HL-60 (cell line): ENCODE data around the gene ETV6.

Experiments used
- DNase-seq, 2 experiments: peaks; one replicate each; pipeline ENCODE4 v3.0.0-alpha.2; 2010 to 2020; ENCODE audit warnings: low read depth in 1 of 2, low spot score in 1 of 2
- H3K27ac ChIP-seq: fragments of 250-450 bp; sonication (Bioruptor Pico); replicated peaks from 2 replicates; pipeline ENCODE4 v1.5.1; 2020; ENCODE audit warnings: mild to moderate bottlenecking, moderate library complexity
- H3K27me3 ChIP-seq: fragments of 250-450 bp; sonication (Bioruptor Pico); 2 replicates; pipeline ENCODE4 v1.5.1; 2021; ENCODE audit warnings: mild to moderate bottlenecking, moderate library complexity; ENCODE audit not compliant: insufficient read depth, poor library complexity, severe bottlenecking
- H3K4me3 ChIP-seq: replicated peaks from 2 replicates; pipeline ENCODE4 v1.5.1; 2011; ENCODE audit warnings: mild to moderate bottlenecking, control low read depth, low read length; ENCODE audit not compliant: insufficient read depth
- GABPA ChIP-seq: IDR thresholded peaks from 2 replicates; pipeline ENCODE4 v1.6.1; 2012; ENCODE audit warnings: low read depth
- POLR2AphosphoS5 ChIP-seq: IDR thresholded peaks from 2 replicates; pipeline ENCODE4 v1.6.1; 2012; ENCODE audit warnings: low read depth
- SPI1 ChIP-seq: IDR thresholded peaks from 2 replicates; pipeline ENCODE4 v1.6.1; 2012; ENCODE audit warnings: low read depth, mild to moderate bottlenecking, borderline replicate concordance
- TF ChIP-seq, protein P1 (sequence below): IDR thresholded peaks from one replicate; pipeline ENCODE4 v1.5.1; 2011; ENCODE audit warnings: low read length, control low read depth, inconsistent platforms; ENCODE audit not compliant: insufficient read depth
- TF ChIP-seq, protein P2 (sequence below): IDR thresholded peaks from 2 replicates; pipeline ENCODE4 v1.6.1; 2012; ENCODE audit warnings: low read depth; ENCODE audit not compliant: insufficient replicate concordance

ETV6 gene

DNA sequence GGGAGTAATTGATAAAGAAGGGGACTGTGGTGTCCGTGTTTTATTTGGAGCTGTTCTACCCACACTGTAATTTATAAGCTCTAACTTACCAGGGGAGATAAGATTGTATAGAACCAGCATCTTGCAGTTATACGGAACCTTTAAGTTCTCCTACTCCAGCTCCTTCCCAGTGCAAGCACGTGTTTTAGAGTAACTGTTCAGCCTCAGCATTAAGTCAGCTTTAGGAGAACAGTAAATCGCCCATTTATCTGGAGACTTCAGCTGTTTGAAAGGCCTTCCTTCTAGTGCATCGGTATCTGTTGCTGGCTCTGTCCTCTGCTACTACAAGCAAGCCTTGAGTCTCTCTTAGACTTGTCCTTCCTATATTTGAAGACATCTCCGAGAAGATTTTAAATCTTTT lies 95.6 kb downstream of the ETV6 start:
- Histone ChIP-seq H3K4me3 (no peak overlapping the region), H3K27me3 (no peaks in the 10 kb centered on the region), H3K27ac (peak overlapping the region; percentile 75)
- TF ChIP-seq, protein P1, sequence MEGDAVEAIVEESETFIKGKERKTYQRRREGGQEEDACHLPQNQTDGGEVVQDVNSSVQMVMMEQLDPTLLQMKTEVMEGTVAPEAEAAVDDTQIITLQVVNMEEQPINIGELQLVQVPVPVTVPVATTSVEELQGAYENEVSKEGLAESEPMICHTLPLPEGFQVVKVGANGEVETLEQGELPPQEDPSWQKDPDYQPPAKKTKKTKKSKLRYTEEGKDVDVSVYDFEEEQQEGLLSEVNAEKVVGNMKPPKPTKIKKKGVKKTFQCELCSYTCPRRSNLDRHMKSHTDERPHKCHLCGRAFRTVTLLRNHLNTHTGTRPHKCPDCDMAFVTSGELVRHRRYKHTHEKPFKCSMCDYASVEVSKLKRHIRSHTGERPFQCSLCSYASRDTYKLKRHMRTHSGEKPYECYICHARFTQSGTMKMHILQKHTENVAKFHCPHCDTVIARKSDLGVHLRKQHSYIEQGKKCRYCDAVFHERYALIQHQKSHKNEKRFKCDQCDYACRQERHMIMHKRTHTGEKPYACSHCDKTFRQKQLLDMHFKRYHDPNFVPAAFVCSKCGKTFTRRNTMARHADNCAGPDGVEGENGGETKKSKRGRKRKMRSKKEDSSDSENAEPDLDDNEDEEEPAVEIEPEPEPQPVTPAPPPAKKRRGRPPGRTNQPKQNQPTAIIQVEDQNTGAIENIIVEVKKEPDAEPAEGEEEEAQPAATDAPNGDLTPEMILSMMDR: no peak
- TF ChIP-seq GABPA: no peak
- TF ChIP-seq, protein P2, sequence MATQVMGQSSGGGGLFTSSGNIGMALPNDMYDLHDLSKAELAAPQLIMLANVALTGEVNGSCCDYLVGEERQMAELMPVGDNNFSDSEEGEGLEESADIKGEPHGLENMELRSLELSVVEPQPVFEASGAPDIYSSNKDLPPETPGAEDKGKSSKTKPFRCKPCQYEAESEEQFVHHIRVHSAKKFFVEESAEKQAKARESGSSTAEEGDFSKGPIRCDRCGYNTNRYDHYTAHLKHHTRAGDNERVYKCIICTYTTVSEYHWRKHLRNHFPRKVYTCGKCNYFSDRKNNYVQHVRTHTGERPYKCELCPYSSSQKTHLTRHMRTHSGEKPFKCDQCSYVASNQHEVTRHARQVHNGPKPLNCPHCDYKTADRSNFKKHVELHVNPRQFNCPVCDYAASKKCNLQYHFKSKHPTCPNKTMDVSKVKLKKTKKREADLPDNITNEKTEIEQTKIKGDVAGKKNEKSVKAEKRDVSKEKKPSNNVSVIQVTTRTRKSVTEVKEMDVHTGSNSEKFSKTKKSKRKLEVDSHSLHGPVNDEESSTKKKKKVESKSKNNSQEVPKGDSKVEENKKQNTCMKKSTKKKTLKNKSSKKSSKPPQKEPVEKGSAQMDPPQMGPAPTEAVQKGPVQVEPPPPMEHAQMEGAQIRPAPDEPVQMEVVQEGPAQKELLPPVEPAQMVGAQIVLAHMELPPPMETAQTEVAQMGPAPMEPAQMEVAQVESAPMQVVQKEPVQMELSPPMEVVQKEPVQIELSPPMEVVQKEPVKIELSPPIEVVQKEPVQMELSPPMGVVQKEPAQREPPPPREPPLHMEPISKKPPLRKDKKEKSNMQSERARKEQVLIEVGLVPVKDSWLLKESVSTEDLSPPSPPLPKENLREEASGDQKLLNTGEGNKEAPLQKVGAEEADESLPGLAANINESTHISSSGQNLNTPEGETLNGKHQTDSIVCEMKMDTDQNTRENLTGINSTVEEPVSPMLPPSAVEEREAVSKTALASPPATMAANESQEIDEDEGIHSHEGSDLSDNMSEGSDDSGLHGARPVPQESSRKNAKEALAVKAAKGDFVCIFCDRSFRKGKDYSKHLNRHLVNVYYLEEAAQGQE: no peak
- TF ChIP-seq SPI1: no peak
- TF ChIP-seq POLR2AphosphoS5: no peak
- DNase-seq: no peak

- DNase-seq: peak; percentile 84 to 93
- H3K27me3 ChIP-seq: no peaks in the 10 kb centered on the region
- TF ChIP-seq GABPA: no peak
- TF ChIP-seq POLR2AphosphoS5: peak; percentile 92
- 0 out of 2 replicates have a peak, but pooled peaks have one; percentile 20 for TF ChIP-seq SPI1
- TF ChIP-seq, protein P2: no peak
- peak overlapping the region; percentile 75 for H3K27ac ChIP-seq
- no peak overlapping the region for H3K4me3 ChIP-seq
These were observed 96.7 kb downstream of the ETV6 start for GRCh38 chr12:11746024-11746771.

- Histone ChIP-seq H3K27ac (peak overlapping the region; percentile 75), H3K27me3 (no peaks in the 10 kb centered on the region), H3K4me3 (no peak overlapping the region)
- TF ChIP-seq, protein P1: no peak
- TF ChIP-seq, protein P2: no peak
- TF ChIP-seq GABPA (no peak), SPI1 (no peak), POLR2AphosphoS5 (no peak)
- DNase-seq: no peak
These were observed 97.7 kb downstream of the ETV6 start for GRCh38 chr12:11746940-11747716.
